SKM-1 (cell line): ENCODE measurements around the gene NDC1.
A peak's percentile ranks its signal among the peaks of the same experiment; 100 is the strongest.
"Not testable (repeated sequence)": the region's sequence is repeated elsewhere in the genome, so short reads cannot be mapped to it uniquely, and the experiment has no call there.

Experiments
- DNase-seq: peaks from one replicate; lab custom pipeline; 2025; ENCODE audit not compliant: unreplicated experiment; lab: John Stamatoyannopoulos, UW

NDC1 gene

GRCh38 chr1:53837924-53838653 is at the start of gene NDC1:
Gene NDC1, minus strand, starts transcription at chr1:53838296. Its CDS starts 35 bp downstream, at chr1:53838261.
- peak; percentile 93 for DNase-seq

- DNase-seq: not testable (repeated sequence)
Measured at GRCh38 chr1:53883600-53883999, 45.5 kb upstream of the NDC1 start.

- DNase-seq: not testable (repeated sequence)
Measured at GRCh38 chr1:53881853-53882252, 43.8 kb upstream of the NDC1 start.

- peak; percentile 46 for DNase-seq
Measured at GRCh38 chr1:53878492-53879105, 40.5 kb upstream of the NDC1 start.

GRCh38 chr1:53875150-53875549 is 37.1 kb upstream of the NDC1 start:
- not testable (repeated sequence) for DNase-seq

GRCh38 chr1:53871773-53872484 is 33.8 kb upstream of the NDC1 start:
- no peak for DNase-seq

- no peak for DNase-seq
Measured at GRCh38 chr1:53871221-53871620, 33.1 kb upstream of the NDC1 start.

GRCh38 chr1:53869454-53870117 is 31.5 kb upstream of the NDC1 start:
- DNase-seq: no peak

- no peak for DNase-seq
Measured at GRCh38 chr1:53868565-53868964, 30.5 kb upstream of the NDC1 start.

- no peak for DNase-seq
Measured at GRCh38 chr1:53862507-53862906, 24.4 kb upstream of the NDC1 start.

GRCh38 chr1:53860967-53861411 is 22.9 kb upstream of the NDC1 start:
- DNase-seq: peak; percentile 49

GRCh38 chr1:53851571-53852285 is 13.6 kb upstream of the NDC1 start:
- no peak for DNase-seq

GRCh38 chr1:53850082-53850673 is 12.1 kb upstream of the NDC1 start:
- DNase-seq: no peak

GRCh38 chr1:53847980-53848379 is 9.9 kb upstream of the NDC1 start:
- no peak for DNase-seq

GRCh38 chr1:53842347-53842746 is 4.3 kb upstream of the NDC1 start:
- DNase-seq: no peak

GRCh38 chr1:53838654-53838974 is 518 bp upstream of the NDC1 start:
- no peak for DNase-seq

- no peak for DNase-seq
Measured at GRCh38 chr1:53837646-53837923, 511 bp downstream of the NDC1 start.

GRCh38 chr1:53835491-53835890 is 2.6 kb downstream of the NDC1 start:
- no peak for DNase-seq

GRCh38 chr1:53834776-53835175 is 3.3 kb downstream of the NDC1 start:
- no peak for DNase-seq

- DNase-seq: no peak
Measured at GRCh38 chr1:53833393-53833792, 4.7 kb downstream of the NDC1 start.

- DNase-seq: no peak
Measured at GRCh38 chr1:53826367-53826766, 11.7 kb downstream of the NDC1 start.
